DMS79 treated with DMSO at 0.1 percent for 48 hours (cell line): ENCODE data around the gene C14orf180.

ENCODE experiments used
- DNase-seq: peaks from one replicate; lab custom pipeline; 2025; lab: John Stamatoyannopoulos, UW

C14orf180 gene

DNA sequence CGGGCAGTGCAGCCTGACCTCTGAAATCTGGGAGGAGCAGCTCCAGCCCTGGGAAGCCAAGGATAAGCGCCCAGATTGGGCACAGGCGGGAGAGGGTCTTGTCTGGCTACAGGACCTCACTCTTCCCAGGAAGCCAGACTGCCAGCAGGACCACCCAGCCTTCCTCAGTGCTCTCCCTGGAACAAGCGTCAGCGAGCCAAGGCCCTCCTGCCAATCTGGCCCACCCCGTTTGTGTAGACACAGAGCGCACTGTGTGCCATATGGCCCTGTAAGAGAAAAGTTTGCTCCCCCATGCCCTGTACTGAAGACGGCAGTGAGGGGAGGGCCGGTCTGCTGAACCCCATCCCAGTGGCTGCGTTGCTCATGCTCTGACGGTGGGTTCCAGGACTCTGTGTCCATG, 1.2 kb upstream of the C14orf180 start:
- no peak for DNase-seq

DNA sequence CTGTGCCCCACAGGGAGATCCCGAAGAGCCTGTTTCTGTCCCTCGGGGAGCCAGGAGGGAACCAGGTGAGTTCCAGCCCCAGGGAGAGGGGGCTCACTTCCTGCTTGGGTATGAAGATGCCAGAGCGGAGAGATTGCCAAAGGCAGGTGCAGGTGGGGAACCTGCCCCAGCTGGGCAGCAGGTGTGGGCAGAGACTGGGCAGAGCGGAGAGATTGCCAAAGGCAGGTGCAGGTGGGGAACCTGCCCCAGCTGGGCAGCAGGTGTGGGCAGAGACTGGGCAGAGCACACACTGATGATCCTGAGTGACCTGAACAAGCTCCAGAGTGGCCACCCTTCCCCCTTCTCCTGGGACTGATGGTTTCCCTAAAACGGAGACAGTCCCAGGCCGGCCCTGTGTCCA, 375 bp downstream of the C14orf180 start:
- peak; percentile 82 for DNase-seq

DNA sequence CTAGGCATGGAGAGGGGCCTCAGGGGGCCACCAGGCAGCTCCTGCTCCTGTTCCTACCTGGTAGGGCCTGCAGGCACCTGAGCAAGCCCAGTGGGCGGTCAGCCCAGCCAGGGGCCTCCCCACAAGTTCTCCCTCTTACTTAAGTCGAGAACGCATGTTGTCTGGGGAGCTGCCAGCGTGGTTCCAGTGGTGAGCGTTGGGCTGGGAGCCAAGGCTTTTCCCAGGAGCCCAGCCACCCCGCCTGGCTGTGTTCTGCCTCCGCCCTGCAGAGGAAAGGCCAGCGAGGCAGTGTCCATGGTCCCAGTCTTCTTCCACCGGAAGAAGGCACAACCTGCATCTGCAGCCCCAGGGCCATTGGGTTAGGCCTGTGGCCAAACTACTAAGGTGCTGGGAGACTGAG, 1.4 kb downstream of the C14orf180 start:
- peak; percentile 57 for DNase-seq

DNA sequence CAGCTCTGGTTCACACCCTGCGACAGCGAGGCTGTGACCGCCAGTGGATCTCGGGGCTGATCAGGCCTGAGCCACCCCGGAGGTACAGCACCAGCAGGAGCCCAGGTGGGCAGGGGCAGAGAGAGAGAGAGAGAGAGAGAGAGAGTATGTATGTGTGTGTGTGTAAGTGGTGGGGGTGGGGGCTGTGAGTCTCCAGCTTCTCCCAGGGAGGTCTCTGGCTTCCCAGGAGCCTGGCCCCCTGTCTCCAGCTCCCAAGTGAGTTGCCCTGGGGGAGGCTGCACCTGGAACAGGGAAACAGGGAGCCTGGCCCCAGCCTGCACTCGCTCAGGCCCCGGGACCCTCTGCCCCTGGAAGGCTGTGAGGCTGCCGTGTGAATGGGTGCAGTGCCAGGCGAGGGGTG, 2.0 kb downstream of the C14orf180 start:
- no peak for DNase-seq

DNA sequence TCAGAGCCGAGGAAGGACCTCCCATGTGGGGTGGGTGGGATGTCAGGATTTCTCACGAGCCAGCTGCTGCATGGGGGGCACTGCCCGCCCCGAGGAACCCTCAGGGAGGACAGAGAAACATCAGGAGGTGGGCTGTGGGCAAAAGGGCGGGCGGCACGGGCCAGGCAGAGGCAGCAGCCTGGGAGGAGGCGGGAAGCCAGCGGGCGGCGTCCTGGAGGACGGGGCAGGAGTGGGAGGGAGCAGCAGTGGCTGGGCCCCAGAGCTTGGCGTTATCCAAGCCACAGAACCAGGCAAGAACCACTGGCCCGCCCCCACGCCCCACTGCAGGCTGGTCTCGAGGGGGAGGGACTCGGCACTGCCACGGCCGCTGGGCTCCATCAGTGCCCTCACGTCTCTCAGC, 2.4 kb downstream of the C14orf180 start:
- DNase-seq: no peak

DNA sequence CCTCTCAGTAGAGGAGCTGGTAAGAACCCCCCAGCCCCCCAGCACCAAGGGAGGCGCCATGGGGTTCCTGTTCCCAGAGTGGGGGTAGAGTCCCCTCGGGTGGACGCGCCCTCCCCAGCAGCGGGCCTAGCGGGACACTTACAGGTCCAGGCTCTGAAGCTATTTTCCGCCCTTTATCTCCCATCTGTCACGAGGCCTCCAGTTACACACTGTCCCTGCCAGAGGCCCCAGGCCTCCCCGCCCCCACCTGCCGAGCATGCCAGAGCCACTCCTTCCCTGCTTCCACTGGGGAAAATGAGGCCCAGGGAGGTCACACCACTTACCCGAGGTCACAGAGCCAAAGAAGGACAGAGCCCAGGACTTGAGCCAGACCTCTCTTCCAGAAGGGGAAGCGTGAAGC, 3.1 kb downstream of the C14orf180 start:
- DNase-seq: no peak

DNA sequence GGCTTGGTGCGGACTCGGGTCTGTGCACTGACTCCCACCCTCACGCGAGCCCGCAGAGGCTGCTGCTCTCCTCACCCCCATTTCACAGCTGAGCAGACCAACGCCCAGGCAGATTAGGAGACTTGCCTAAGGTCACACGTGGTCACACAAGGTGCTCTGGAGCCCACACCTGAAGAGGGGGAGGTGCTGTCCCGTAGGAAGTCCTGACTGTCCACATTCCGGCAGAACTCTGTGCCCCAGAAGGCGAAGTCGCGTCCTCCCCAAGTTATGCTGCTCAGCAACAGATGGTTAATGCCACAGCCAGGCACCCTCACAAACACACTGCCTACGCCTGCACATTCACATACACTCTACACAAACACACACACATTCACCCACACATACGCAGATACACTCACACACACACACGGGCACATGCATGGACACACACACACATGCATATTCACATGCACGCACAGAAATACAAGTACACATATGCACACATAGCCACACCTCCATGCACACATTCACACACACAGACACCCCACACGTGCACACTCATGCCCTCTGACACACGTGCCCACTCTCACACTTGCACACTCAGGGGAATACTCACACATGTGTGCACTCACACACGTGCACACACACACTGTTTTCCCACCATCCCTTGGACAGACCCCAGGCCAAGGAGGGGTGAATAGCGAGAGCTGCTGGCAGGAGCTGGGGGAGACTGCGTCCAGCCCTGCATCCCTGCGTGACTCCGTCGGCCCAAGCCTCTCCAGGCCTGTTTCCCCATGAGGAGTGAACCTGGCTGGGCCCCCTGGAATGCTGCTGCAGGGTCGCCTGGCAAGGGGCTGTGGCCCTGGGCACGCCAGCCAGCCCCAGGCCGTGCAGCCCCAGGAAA, 4.1 kb downstream of the C14orf180 start:
- DNase-seq: no peak

DNA sequence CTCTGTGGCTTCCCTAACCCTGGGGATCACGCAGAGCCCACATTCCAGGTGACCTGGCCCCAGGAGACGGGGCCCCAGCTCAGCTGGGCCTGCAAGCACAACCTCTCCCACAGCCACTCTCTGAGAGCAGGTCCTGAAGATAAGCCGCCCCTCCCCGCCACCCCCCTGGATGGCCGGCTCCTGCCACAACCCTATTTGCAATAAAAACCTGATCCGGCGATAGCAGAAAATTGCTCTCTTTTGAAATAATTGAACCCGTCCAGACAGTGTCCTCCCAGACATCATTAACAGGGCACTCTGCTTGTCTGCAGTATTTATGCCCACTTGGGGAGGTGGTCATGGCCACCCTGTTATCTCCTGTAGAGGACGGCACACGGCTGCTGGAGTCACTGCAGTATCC, 5.0 kb downstream of the C14orf180 start:
- DNase-seq: no peak

DNA sequence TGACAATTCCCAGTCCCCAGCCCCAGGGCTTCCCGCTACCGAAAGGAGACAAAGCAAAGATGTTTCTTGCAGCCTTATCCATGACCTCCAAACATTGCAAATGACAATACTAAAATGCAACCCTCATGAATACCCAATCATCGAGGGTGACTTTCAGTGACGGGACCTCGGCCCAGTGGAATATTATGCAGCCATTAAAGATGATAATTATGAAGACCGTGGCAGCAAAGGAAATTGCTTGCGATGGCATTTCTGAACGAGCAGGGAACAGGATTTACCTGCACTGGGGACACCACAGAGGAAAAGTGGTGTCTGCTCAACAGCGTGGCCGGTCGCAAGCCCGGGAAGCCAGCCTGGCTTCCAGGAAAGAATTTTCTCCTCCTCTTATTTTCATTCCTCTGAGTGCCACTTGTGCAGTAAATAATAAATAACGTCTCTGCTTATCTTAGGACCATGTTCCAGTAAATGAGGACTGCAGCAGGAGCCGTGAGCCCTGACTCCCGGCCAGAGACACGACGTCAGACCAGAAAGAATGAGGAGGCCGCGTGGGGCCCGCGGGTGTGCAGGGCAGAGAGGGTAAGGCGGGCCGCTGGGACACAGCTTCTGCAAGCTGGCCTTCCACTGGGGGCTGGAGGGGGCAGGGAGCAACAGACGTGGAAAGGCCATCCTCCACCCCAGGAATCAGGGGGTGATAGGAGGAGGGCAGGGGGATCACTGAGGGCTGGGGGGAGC, 6.6 kb downstream of the C14orf180 start:
- no peak for DNase-seq

DNA sequence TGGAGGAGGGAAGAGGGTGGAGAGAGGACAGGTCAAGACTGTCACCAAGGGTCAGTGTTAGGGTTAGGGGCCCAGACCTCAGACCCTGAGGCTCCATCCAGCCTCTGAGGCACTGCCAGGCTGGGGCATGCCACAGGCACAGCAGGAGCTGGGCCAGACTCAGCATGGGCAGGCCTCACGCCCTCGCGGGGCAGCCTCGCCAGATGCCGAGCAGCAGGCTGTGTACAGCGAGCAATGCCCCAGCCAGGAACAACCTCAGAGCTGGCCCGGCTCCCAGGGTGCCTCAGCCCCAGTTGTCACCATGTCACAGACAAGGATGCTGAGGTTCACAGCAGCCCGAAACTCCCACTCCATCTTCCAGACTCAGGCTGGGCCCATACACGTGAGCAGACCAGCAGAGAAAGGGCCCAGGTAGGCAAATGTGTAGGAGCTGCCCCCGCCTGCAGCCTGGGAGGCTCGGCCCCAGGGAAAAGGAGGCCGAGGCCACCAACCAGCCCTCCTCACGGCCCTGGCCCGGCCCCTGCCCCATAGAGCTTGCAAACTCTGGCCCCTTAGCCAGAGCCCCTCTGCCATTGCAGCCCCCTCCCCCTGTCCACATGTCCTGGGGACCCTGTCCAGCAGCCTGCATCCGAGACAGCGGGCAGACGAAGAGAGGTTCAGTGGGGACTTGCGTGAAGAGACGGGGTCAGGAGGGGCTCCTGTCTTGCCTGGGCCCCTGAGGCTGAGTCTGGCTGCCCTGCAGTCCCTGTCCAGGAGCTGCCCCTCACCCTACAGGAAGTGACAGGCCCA, 7.5 kb downstream of the C14orf180 start:
- no peak for DNase-seq

DNA sequence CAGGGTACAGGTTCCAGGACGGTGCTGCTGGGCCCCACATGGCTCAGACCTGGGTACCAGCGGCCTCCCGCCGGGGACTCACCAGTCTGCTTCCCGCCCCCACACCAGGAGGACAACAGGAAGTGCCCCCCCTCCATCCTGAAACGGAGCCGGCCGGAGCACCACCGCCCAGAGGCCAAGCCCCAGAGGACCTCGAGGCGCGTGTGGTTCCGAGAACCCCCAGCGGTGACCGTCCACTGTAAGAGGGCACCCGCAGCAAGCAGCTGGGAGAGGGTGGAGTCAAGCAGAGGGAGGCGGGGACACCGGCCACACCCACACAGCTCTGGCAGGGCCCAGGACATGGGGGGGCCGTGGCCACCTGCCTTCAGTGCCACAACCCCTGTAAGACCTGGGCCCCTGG, 8.1 kb downstream of the C14orf180 start:
- DNase-seq: no peak

DNA sequence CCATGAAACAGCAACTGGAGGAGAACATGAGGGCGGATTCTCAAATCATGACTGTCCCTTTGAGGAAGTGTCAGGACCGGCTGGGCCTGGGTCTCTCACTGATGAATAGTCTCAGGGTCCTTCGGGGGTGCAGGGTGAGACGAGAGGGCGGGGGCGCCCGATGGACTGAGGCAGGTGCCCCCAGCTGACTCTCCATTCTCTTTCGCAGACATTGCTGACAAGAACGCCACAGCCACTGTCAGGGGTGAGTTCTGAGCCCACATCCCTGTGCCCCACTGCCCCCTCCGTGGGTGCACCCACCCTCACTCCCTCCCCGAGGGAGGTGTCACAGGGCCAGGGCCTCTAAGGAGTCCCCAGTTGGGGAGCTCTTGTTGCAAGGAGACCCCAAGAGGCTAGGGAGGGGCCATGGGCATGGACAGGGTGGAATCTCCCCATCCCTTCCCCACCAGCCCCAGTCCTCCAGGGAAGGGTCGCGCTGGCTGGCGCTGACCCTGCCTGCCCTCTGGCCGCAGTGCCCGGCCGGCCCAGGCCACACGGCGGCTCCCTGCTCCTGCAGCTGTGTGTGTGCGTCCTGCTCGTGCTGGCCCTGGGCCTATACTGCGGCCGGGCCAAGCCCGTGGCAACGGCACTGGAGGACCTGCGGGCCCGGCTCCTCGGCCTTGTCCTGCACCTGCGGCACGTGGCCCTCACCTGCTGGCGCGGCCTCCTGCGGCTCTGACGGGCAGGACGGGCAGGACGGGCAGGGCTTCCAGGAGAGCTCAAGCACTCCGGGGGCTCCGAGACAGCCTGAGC, 8.7 kb downstream of the C14orf180 start:
- DNase-seq: no peak

DNA sequence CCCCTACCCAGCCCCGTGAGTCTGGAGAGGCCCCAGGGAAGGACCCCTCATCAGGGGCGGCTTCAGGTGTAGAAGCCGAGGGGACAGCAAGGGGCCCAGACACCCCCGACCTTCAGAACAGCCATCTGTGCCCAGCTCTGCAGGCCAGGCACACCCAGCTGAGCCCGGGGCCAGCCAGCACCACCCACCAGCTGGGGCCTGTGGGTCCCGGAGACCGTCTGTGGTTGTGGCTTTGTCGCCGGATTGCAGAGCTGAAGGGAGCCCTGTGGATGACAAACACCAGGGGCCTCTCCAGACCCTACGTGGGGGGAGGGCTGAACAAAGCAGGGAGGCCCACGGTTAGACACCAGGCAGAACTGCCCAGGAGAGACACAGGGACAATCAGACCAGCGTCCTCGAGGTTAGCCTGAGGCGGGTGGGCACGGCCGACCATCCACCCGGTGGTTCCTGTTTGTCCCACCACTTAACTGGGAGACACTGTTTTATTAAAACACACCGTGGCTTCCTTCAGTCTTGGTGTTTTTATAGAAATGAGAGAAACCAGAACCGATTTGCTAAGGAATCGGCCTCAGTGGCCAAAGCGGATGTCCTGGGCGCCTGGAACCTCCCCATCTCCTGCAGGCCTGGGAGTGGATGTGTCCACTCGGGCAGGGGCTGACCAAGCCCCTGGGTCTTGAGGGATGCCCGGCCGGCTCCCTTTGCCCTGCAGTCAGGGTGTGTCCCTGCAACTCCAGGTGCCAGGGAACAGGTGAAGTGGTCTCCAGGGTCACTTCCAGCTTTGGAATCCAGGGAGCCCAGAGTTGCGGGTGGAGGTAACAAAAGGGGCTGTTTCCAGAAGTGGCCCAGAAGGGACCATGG, 10.0 kb downstream of the C14orf180 start:
- DNase-seq: no peak

DNA sequence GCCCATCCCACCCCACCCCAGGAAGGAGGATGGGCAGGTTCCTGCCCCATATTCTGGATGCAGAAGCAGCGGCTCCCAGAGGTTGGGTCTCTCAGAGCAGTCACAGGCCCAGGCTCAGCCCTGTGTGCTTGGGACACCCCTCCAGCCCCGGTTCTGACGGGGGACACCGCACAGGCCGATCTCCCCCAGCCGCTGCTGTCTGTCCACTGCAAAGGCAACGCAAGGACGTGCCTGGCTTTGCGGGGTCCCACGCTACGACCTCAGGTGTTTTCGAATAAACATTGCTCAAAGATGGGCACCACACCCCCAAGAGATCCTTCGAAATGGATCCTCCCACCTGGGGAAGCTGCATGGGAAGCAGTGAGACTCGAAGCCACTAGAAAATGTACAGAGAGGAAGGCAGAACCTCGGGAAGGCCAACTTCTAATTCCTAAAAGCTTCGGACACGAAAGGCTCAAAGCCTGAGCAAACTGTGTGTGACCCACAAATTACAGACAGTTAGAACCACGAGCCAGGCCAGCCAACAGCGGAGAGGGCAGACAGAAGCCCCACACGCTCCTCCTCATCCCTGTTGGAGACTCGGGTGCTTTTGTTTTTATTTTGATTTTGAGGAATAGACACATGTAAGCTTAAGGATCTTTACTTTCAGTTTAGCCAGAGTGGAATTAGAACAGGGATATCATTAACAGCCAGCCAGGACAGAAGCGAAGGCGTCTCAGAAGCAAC, 10.8 kb downstream of the C14orf180 start:
- no peak for DNase-seq

DNA sequence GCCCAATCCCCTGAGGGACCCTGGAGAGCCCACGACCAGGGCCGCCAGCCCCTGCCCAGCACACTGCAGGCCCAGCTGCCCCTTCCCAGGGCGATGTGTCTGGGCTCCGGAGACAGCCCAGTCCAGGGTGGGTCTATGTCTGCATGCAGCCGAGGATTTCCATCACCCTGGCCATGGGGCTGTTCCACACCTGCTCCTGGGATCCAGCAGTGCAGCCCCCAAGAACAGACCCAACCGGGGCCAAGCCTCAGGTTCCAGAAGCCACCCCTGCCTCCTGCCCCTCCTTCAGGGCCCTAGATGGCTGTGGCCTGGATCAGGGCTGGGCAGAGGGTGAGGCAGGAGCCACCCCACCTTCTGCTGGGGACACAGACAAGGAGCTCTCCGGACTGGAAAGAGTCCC, 11.5 kb downstream of the C14orf180 start:
- DNase-seq: no peak

DNA sequence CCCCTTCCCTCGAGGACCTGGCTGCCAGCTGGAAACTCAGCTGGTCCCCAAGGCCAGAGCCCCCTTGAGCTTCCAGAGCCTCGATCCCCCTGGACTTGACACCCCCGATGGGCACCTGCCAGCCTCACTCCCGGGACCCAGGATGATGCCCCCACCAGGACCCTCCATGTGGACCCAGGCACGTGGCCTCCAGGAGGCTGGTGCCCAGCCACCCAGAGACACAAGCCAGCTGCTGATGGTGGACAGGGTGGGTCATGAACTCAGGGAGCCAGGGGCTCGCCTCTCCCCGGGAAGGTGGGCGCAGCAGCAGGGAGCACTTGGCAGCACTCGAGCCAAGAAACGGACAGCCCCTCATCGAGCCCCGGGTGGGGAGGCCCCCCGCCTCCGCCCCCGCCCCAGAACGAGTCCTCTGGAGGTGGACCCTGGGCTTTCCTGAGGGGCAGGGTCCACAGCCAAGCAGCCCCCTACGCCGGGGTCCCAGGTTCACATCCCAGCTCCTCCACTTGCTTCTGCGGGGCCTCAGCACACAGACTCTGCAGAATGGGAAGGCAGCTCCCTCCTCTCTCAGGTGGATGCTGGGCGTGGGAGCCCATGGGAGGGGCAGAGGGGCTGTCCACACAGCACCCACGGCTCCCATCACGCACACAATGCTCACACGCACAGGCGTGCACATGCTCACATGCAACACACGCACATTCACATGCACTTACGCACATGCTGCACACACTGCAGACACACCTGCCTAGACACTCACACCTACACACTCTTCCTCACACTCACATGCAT, 12.1 kb downstream of the C14orf180 start:
- DNase-seq: no peak

DNA sequence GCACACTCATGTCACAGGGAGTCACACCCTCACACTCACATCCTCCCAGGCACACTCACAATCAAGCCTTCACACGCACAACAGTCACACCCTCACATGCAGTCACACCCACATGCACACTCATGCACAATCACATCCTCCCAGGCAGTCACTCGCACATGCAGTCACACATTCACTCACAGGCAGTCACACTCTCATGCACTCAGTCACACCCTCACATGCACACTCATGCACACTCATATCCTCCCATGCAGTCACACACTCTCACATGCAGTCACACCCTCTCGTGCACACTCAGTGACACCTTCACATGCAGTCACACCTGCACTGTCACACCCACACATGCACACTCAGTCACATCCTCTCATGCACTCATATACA, 12.7 kb downstream of the C14orf180 start:
- no peak for DNase-seq

DNA sequence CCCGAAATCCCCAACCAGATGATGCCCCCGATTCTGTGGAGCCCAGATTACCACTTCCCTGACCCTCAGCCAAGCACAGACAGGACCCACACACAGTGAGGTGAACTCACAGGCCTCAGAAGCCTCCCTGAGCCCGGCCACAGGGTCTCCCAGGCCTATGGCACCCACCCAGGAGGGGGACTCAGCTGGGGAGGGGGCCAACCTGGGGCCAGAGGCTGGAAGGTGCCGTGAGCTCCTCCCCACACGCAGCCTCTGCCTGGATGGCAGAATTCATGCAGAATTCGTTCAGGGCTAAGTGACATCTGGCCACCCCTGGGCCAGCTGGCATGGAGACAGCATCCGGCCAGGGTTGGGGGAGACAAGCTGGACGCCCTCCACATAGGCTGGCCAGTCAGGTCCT, 13.2 kb downstream of the C14orf180 start:
- DNase-seq: no peak

DNA sequence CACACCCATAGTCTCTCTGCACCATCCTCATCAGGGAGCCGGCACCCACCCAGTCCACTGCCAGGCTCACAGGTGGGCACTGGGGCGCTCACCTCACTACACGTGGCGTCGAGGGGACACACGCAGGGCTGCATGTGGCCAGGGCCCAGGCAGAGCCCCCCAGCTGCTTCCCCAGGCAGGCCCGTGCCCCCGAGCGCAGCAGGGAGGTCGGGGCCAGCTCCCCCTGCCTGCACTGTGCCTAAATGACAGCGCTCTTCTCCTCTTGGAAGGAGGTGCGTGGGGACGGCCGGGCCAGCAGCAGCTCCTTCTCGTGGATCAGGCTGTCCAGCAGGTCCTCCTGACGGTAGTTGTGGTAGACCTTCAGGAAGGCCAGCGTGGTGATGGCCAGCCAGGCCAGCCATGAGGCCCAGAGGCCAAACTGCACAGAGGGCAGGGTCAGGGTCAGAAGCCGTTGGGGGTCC, 13.7 kb downstream of the C14orf180 start:
- no peak for DNase-seq
